Loucy (cell line): ENCODE measurements around the gene BCL2.

Source experiments
- H2AFZ ChIP-seq: fragments of 200-600 bp; sonication (generic); 2 replicates; pipeline ENCODE4 v1.6.0; 2016; ENCODE audit warnings: antibody characterized with exemption, mild to moderate bottlenecking, low read length, moderate library complexity
- H3F3A ChIP-seq: fragments of 200-600 bp; 2 replicates; pipeline ENCODE4 v1.6.0; 2016; ENCODE audit warnings: antibody characterized with exemption, low read depth, mild to moderate bottlenecking
- H3K27me3 ChIP-seq: fragments of 200-600 bp; sonication (generic); 2 replicates; pipeline ENCODE4 v1.6.1; 2014; ENCODE audit warnings: low read length, mild to moderate bottlenecking; ENCODE audit not compliant: insufficient read depth, poor library complexity, severe bottlenecking
- H3K36me3 ChIP-seq: fragments of 200-600 bp; sonication (generic); 2 replicates; pipeline ENCODE4 v1.6.1; 2016; ENCODE audit warnings: low read length; ENCODE audit not compliant: insufficient read depth
- H3K4me1 ChIP-seq: fragments of 200-600 bp; sonication (generic); 2 replicates; pipeline ENCODE4 v1.5.1; 2014; ENCODE audit warnings: low read length, mild to moderate bottlenecking; ENCODE audit not compliant: insufficient read depth, poor library complexity, severe bottlenecking
- H3K4me2 ChIP-seq: fragments of 200-600 bp; sonication (generic); 2 replicates; pipeline ENCODE4 v1.6.0; 2014; ENCODE audit warnings: antibody characterized with exemption, low read length, low read depth, mild to moderate bottlenecking; ENCODE audit not compliant: poor library complexity, severe bottlenecking
- H3K4me3 ChIP-seq: fragments of 200-600 bp; sonication (generic); 2 replicates; pipeline ENCODE4 v1.5.1; 2014; ENCODE audit warnings: low read length, mild to moderate bottlenecking, mixed read lengths; ENCODE audit not compliant: poor library complexity, severe bottlenecking
- H3K79me2 ChIP-seq: fragments of 200-600 bp; sonication (generic); 2 replicates; pipeline ENCODE4 v1.6.1; 2014; ENCODE audit warnings: low read length; ENCODE audit not compliant: insufficient read depth
- H3K9ac ChIP-seq: fragments of 200-600 bp; sonication (generic); 2 replicates; pipeline ENCODE4 v1.6.0; 2014; ENCODE audit warnings: mild to moderate bottlenecking, low read depth, low read length, moderate library complexity; ENCODE audit not compliant: poor library complexity, severe bottlenecking
- H3K9me2 ChIP-seq: fragments of 200-600 bp; sonication (generic); replicated peaks from 2 replicates; pipeline ENCODE4 v1.6.1; 2016; ENCODE audit warnings: low read depth, low read length, mixed read lengths
- H3K9me3 ChIP-seq: fragments of 200-600 bp; sonication (generic); 2 replicates; pipeline ENCODE4 v1.6.1; 2014; ENCODE audit warnings: mild to moderate bottlenecking, antibody characterized with exemption, low read length, low read depth; ENCODE audit not compliant: insufficient read depth
- H4K20me1 ChIP-seq: fragments of 200-600 bp; sonication (generic); 2 replicates; pipeline ENCODE4 v1.6.0; 2014; ENCODE audit warnings: antibody characterized with exemption, low read length, mild to moderate bottlenecking; ENCODE audit not compliant: insufficient read depth, poor library complexity, severe bottlenecking
- CTCF ChIP-seq: fragments of 200-600 bp; sonication (generic); conservative IDR thresholded peaks from 2 replicates; pipeline ENCODE4 v1.5.1; 2014; ENCODE audit warnings: mild to moderate bottlenecking, antibody characterized with exemption, low read length
- EZH2phosphoT487 ChIP-seq: fragments of 200-600 bp; IDR thresholded peaks from 2 replicates; pipeline ENCODE4 v1.6.1; 2018; ENCODE audit warnings: antibody characterized with exemption, mild to moderate bottlenecking, moderate library complexity, borderline replicate concordance

Gene BCL2

GRCh38 chr18:63213331-63213900 lies 106.2 kb downstream of the BCL2 start:
- H3F3A ChIP-seq = no peaks in the 10 kb centered on the region
- no peak overlapping the region for H3K4me2 ChIP-seq
- H3K9me3 ChIP-seq = no peaks in the 10 kb centered on the region
- H3K36me3 ChIP-seq = peaks cover 5% of the 10 kb centered on the region; the same call in 1 of the 2 replicates
- H4K20me1 ChIP-seq = no peaks in the 10 kb centered on the region
- TF ChIP-seq EZH2phosphoT487 = no peak
- no peak for TF ChIP-seq CTCF
- no peaks in the 10 kb centered on the region for H3K27me3 ChIP-seq
- H3K4me3 ChIP-seq = no peak overlapping the region
- no peaks in the 10 kb centered on the region for H3K9me2 ChIP-seq
- H2AFZ ChIP-seq = no peak overlapping the region
- H3K4me1 ChIP-seq = peaks cover 4% of the 10 kb centered on the region
- peaks cover 37% of the 10 kb centered on the region for H3K79me2 ChIP-seq
- no peak overlapping the region for H3K9ac ChIP-seq

- Histone ChIP-seq H3K4me3 (no peak overlapping the region), H3K9me2 (no peaks in the 10 kb centered on the region), H3K4me2 (no peak overlapping the region), H3K9me3 (no peaks in the 10 kb centered on the region), H3K9ac (no peak overlapping the region), H3K4me1 (no peaks in the 10 kb centered on the region), H4K20me1 (no peaks in the 10 kb centered on the region), H3K36me3 (peaks cover 5% of the 10 kb centered on the region; the same call in 1 of the 2 replicates), H3F3A (no peaks in the 10 kb centered on the region), H2AFZ (no peak overlapping the region), H3K79me2 (peaks cover 42% of the 10 kb centered on the region), H3K27me3 (no peaks in the 10 kb centered on the region)
- TF ChIP-seq CTCF = no peak
- no peak for TF ChIP-seq EZH2phosphoT487
Observed at GRCh38 chr18:63210521-63210920, 109.0 kb downstream of the BCL2 start.

GRCh38 chr18:63208676-63209075 lies 110.9 kb downstream of the BCL2 start:
- H3K4me3 ChIP-seq = no peak overlapping the region
- H2AFZ ChIP-seq = no peak overlapping the region
- H3K9ac ChIP-seq = no peak overlapping the region
- TF ChIP-seq CTCF = no peak
- no peaks in the 10 kb centered on the region for H3K9me3 ChIP-seq
- H3K4me2 ChIP-seq = no peak overlapping the region
- H4K20me1 ChIP-seq = peaks cover 3% of the 10 kb centered on the region
- H3K36me3 ChIP-seq = peaks cover 5% of the 10 kb centered on the region; the same call in 1 of the 2 replicates
- no peaks in the 10 kb centered on the region for H3K4me1 ChIP-seq
- H3F3A ChIP-seq = no peaks in the 10 kb centered on the region
- H3K9me2 ChIP-seq = no peaks in the 10 kb centered on the region
- H3K79me2 ChIP-seq = peaks cover 45% of the 10 kb centered on the region
- no peaks in the 10 kb centered on the region for H3K27me3 ChIP-seq
